ENCODE results near the gene DLG2. TPM values are rescaled to one million over a fixed set of nuclear protein-coding genes. Genes with fewer than 3 reads are reported as not detected.

DLG2 gene
- total RNA-seq, 3 donors from 2014 or later (not counting 1 experiment from before 2014, with no cell fraction given) = 1.7 to 2.9 (median 2.2) TPM

DNA sequence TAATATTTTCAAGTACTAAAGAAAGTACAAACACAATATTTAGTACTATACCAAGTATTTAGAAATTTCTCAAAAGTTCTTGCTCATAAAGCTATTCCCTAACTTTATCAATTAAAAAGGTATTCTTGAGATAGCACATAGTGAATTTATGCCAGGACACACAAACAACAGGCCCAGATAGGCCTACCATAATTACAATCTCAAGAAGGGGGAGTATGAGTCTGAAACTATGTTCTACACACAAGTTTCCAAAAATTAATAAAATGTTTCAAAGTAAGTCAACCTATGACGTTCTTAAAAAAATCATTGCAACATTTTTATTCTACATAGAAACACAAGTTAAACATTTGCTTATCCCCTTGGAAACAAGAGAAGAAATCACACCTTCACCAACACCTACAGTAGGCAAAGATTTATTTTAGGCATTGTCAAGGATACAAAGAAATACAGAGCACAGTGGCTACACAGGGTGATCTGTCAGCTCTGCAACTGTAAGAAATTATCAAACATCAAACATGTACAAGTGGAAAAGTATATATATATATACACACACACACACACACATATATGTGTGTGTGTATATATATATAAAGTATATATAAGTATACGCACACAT is 1497.1 kb downstream of the DLG2 start:
- H3K4me3 ChIP-seq (ENCODE audit: low read length) = no peak overlapping the region
- intact Hi-C loops (cut with micrococcal nuclease) = no loop called here

DNA sequence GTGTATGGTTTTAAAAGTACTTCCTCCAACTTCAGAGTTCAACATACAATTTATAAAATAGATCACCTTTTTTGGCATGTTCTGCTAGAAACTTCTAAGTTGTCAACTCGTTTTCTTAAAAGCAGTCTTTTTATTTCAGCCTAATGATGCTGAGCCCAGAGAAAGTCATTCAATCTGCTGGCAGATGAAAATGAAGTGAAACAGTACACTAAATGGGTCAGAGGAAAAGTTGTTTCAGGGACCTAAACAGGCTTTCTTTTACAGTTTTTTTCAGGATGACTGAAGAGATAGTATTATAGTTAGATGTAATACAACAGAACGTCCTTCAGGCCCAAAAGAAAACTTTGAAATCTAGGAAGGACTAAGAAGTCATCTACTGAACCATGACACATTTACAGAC is 1498.3 kb downstream of the DLG2 start:
- peaks cover 5 to 10% of the 10 kb centered on the region in 2 donors for H3K9me3 Mint-ChIP-seq
- intact Hi-C loops (cut with micrococcal nuclease) = no loop called here
- H3K4me3 Mint-ChIP-seq = no peak overlapping the region
- no peaks in the 10 kb centered on the region for H3K36me3 Mint-ChIP-seq
- Histone ChIP-seq H3K9me3 (ENCODE audit: control insufficient read depth, insufficient read depth, low read length) (no peaks in the 10 kb centered on the region), H3K4me1 (ENCODE audit: control insufficient read depth, insufficient read depth, low read length) (no peaks in the 10 kb centered on the region), H3K4me3 (ENCODE audit: low read length) (no peak overlapping the region), H3K27ac (ENCODE audit: low read length) (no peak overlapping the region), H3K36me3 (ENCODE audit: control insufficient read depth, insufficient read depth, low read length) (no peaks in the 10 kb centered on the region), H3K27me3 (ENCODE audit: control insufficient read depth, insufficient read depth, low read length) (no peaks in the 10 kb centered on the region)
- DNase-seq = no peak
- TF ChIP-seq, protein P1, sequence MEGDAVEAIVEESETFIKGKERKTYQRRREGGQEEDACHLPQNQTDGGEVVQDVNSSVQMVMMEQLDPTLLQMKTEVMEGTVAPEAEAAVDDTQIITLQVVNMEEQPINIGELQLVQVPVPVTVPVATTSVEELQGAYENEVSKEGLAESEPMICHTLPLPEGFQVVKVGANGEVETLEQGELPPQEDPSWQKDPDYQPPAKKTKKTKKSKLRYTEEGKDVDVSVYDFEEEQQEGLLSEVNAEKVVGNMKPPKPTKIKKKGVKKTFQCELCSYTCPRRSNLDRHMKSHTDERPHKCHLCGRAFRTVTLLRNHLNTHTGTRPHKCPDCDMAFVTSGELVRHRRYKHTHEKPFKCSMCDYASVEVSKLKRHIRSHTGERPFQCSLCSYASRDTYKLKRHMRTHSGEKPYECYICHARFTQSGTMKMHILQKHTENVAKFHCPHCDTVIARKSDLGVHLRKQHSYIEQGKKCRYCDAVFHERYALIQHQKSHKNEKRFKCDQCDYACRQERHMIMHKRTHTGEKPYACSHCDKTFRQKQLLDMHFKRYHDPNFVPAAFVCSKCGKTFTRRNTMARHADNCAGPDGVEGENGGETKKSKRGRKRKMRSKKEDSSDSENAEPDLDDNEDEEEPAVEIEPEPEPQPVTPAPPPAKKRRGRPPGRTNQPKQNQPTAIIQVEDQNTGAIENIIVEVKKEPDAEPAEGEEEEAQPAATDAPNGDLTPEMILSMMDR (IDR thresholded peaks at IDR 0.05) = no peak
- no peaks in the 10 kb centered on the region for H3K27me3 Mint-ChIP-seq (ENCODE audit: low read depth in 2 of 2)
- H3K27ac Mint-ChIP-seq = no peak overlapping the region
- no peak for ATAC-seq
- WGBS (ENCODE audit: insufficient coverage) = 42% methylated on average over 2 of the region's 2 CpGs
- no peaks in the 10 kb centered on the region for H3K4me1 Mint-ChIP-seq

More for the DNA sequence above, 1497.1 kb downstream of the DLG2 start:
- Histone ChIP-seq H3K27me3 (ENCODE audit: control insufficient read depth, insufficient read depth, low read length) (no peaks in the 10 kb centered on the region), H3K27ac (ENCODE audit: low read length) (no peak overlapping the region), H3K4me1 (ENCODE audit: control insufficient read depth, insufficient read depth, low read length) (no peaks in the 10 kb centered on the region), H3K36me3 (ENCODE audit: control insufficient read depth, insufficient read depth, low read length) (no peaks in the 10 kb centered on the region), H3K9me3 (ENCODE audit: control insufficient read depth, insufficient read depth, low read length) (no peaks in the 10 kb centered on the region)
- 100% methylated on average over 1 of the region's 2 CpGs for WGBS (ENCODE audit: insufficient coverage)
- Mint-ChIP-seq H3K27ac (no peak overlapping the region), H3K27me3 (ENCODE audit: low read depth in 2 of 2) (no peaks in the 10 kb centered on the region), H3K4me3 (no peak overlapping the region), H3K4me1 (no peaks in the 10 kb centered on the region), H3K9me3 (peaks cover 5 to 10% of the 10 kb centered on the region in 2 donors), H3K36me3 (no peaks in the 10 kb centered on the region)
- TF ChIP-seq, protein P1 (IDR thresholded peaks at IDR 0.05) = no peak
- ATAC-seq (no peak), DNase-seq (no peak)

DNA sequence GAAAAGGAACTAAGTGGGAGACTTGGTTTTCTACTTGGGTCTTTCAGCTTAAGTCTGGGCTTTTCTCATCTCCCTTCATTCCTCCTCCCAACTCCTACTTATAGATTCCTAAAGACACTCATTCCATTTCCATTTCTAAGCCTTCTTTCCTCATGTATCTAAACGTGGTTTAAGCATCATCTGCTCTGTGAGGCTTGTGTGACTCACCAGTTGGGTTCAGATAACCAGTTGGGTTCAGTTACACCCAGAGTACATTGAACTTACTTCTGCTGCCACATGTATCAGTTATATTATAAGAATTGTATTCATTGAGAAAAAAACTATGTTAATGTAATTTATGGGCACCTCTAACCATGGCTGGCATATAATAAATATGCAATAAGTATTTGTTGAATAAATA is 1509.8 kb downstream of the DLG2 start:
- H3K27me3 Mint-ChIP-seq (ENCODE audit: low read depth in 2 of 2) = no peaks in the 10 kb centered on the region
- intact Hi-C loops (cut with micrococcal nuclease) = no loop called here
- no peak for ATAC-seq
- H3K4me3 Mint-ChIP-seq = no peak overlapping the region
- no peaks in the 10 kb centered on the region for H3K36me3 ChIP-seq (ENCODE audit: control insufficient read depth, insufficient read depth, low read length)
- H3K27ac Mint-ChIP-seq = no peak overlapping the region
- no peaks in the 10 kb centered on the region for H3K27me3 ChIP-seq (ENCODE audit: control insufficient read depth, insufficient read depth, low read length)
- DNase-seq = no peak
- no peaks in the 10 kb centered on the region for H3K4me1 Mint-ChIP-seq
- no peak overlapping the region for H3K27ac ChIP-seq (ENCODE audit: low read length)
- H3K36me3 Mint-ChIP-seq = no peaks in the 10 kb centered on the region
- H3K4me3 ChIP-seq (ENCODE audit: low read length) = no peak overlapping the region
- 30% methylated on average over 1 of the region's 1 CpG for WGBS (ENCODE audit: insufficient coverage)
- no peaks in the 10 kb centered on the region for H3K9me3 ChIP-seq (ENCODE audit: control insufficient read depth, insufficient read depth, low read length)
- TF ChIP-seq, protein P1 (IDR thresholded peaks at IDR 0.05) = no peak
- peaks cover 11 to 12% of the 10 kb centered on the region in 2 donors for H3K9me3 Mint-ChIP-seq
- H3K4me1 ChIP-seq (ENCODE audit: control insufficient read depth, insufficient read depth, low read length) = no peaks in the 10 kb centered on the region

DNA sequence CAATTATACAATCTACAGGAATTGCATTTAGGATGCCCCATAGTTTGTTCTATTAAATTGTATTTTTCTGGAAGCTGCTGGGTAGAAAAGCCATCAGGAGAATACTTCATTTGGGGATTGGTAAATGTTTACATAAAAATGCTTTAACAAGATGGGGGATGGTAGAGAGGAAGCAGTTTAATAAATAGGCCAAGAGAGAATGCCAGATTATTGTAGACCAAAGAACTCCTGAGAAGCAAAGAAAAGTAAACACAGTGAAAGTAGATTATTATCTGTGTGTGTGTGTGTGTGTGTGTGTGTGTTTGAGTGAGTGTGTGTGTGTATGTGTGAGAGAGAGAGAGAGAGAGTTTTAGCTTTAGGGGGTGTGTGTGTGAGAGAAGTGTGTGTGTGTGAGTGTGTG is 1520.6 kb downstream of the DLG2 start:
- Mint-ChIP-seq H3K36me3 (no peaks in the 10 kb centered on the region), H3K4me3 (no peak overlapping the region), H3K27ac (no peak overlapping the region), H3K27me3 (ENCODE audit: low read depth in 2 of 2) (no peaks in the 10 kb centered on the region), H3K9me3 (peaks cover 8 to 11% of the 10 kb centered on the region in 2 donors), H3K4me1 (no peaks in the 10 kb centered on the region)
- DNase-seq (no peak), ATAC-seq (no peak)
- no peaks in the 10 kb centered on the region for H3K27me3 ChIP-seq (ENCODE audit: control insufficient read depth, insufficient read depth, low read length)
- intact Hi-C loops (cut with micrococcal nuclease) = no loop called here
- no peaks in the 10 kb centered on the region for H3K9me3 ChIP-seq (ENCODE audit: control insufficient read depth, insufficient read depth, low read length)
- no peaks in the 10 kb centered on the region for H3K4me1 ChIP-seq (ENCODE audit: control insufficient read depth, insufficient read depth, low read length)
- H3K36me3 ChIP-seq (ENCODE audit: control insufficient read depth, insufficient read depth, low read length) = no peaks in the 10 kb centered on the region
- TF ChIP-seq, protein P1 (IDR thresholded peaks at IDR 0.05) = no peak
- H3K4me3 ChIP-seq (ENCODE audit: low read length) = no peak overlapping the region
- no peak overlapping the region for H3K27ac ChIP-seq (ENCODE audit: low read length)
